ENCODE results near the gene SNX12.
"Not testable (repeated sequence)": the region's sequence is repeated elsewhere in the genome, so short reads cannot be mapped to it uniquely, and the experiment has no call there.

The SNX12 gene

GRCh38 chrX:71052721-71053120 lies 15.4 kb downstream of the SNX12 start:
- no peak overlapping the region for H3K4me3 ChIP-seq (ENCODE audit: low read depth, low read length)
- no peak for TF ChIP-seq MAX (IDR thresholded peaks at IDR 0.05; ENCODE audit: low read depth, low read length)
- TF ChIP-seq MYC (IDR thresholded peaks at IDR 0.05; ENCODE audit: low read depth, low read length): no peak
- TF ChIP-seq POLR2A (IDR thresholded peaks at IDR 0.05; ENCODE audit: extremely low read depth, insufficient read length): no peak
- TF ChIP-seq CTCF (IDR thresholded peaks at IDR 0.05; ENCODE audit: low read depth, low read length): no peak
- DNase-seq (ENCODE audit: low read depth): no peak

DNA sequence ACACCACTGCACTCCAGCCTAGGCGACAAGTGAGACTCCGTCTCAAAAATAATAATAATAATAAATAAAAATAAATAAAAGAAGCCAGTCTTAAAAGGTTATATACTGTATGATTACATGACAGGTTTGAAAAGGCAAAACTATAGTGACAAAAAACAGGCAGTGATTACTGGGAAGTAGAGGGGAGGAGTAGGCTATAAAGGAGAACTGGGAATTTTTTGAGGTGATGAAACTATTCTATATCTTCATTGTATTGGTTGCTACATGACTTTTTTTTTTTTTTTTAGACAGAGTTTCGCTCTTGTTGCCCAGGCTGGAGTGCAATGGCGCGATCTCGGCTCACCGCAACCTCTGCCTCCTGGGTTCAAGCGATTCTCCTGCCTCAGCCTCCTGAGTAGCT lies 20.2 kb downstream of the SNX12 start:
- not testable (repeated sequence) for H3K4me3 ChIP-seq (ENCODE audit: low read depth, low read length); DNase-seq (ENCODE audit: low read depth)

GRCh38 chrX:71017396-71017939 lies 50.7 kb downstream of the SNX12 start:
- no peak for DNase-seq (ENCODE audit: low read depth)
- TF ChIP-seq CTCF (IDR thresholded peaks at IDR 0.05; ENCODE audit: low read depth, low read length) (no peak), MAX (IDR thresholded peaks at IDR 0.05; ENCODE audit: low read depth, low read length) (no peak)
- H3K4me3 ChIP-seq (ENCODE audit: low read depth, low read length): no peak overlapping the region

Data from NB4 (cell line).